RKO (cell line): ENCODE data around the gene PSMB11.
"Not testable (repeated sequence)": the region's sequence is repeated elsewhere in the genome, so short reads cannot be mapped to it uniquely, and the experiment has no call there.

Experiments
- DNase-seq: peaks from one replicate; pipeline ENCODE4 v3.0.0-alpha.2; 2016; ENCODE audit warnings: low spot score

The PSMB11 gene

GRCh38 chr14:23013749-23014054, 28.3 kb upstream of the PSMB11 start:
- not testable (repeated sequence) for DNase-seq

GRCh38 chr14:23015618-23016017, 26.4 kb upstream of the PSMB11 start:
- DNase-seq = no peak

GRCh38 chr14:23017091-23017490, 24.9 kb upstream of the PSMB11 start:
- DNase-seq = no peak

DNA sequence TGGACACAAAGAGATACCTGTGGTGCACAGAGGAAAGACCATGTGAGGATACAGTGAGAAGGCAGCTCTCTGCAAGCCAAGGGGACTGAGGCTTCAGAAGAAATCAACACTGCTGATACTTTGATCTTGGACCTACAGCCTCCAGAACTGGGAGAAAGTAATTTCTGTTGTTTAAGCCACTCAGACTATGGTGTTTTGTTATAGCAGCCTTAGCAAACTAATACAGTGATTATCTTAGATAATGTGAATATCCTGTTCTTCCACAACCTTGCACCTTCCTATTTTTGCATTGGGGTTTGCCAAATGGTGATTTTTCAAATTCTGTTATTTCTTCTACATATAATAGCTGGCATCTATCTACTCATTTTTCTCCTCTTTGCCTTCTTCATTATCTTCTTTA, 23.9 kb upstream of the PSMB11 start:
- DNase-seq = no peak

DNA sequence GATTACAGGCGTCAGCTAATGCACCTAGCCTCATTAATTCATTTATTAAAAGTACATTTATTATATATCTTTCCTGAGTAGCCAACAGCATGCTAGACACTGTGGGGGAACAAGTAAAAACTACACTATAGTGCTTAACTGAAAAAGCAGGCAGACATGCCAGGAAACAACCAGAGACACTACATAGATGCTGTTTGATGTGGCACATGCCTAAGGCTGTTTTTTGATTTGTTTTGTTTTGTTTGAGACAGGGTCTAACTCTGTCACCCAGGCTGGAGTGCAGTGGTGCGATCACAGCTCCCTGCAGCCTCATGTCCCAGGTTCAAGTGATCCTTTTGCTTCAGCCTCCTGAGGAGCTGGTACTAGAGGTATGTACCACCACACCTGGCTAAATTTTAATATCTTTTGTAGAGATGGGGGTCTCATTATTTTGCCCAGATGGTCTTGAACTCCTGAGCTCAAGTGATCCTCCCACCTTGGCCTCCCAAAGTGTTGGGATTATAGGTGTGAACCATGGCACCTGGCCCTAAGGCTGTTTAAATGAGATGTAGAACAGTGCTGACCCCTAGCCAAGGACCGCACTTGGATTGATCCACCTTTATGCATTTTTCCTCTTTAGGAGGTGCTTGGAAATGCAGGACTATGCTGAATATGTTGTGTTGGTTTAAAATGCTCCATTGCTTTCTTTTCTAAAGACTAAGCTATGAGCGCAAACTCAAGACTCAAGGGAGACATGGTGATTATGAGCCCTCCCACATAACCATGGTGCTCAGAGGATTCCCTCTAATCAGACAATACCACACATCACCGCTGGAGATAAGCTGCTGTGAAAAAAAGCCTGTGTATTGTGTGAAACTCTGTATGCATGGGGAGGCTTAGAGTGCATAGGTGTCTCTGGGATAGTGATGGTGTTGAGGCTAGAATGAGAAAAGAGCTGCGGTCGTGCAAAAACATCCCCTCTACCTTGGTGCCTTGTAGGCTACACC, 21.6 kb upstream of the PSMB11 start:
- DNase-seq = no peak

GRCh38 chr14:23021434-23021833, 20.6 kb upstream of the PSMB11 start:
- DNase-seq = no peak

GRCh38 chr14:23021889-23022442, 20.0 kb upstream of the PSMB11 start:
- no peak for DNase-seq

GRCh38 chr14:23023022-23023794, 18.8 kb upstream of the PSMB11 start:
- no peak for DNase-seq

DNA sequence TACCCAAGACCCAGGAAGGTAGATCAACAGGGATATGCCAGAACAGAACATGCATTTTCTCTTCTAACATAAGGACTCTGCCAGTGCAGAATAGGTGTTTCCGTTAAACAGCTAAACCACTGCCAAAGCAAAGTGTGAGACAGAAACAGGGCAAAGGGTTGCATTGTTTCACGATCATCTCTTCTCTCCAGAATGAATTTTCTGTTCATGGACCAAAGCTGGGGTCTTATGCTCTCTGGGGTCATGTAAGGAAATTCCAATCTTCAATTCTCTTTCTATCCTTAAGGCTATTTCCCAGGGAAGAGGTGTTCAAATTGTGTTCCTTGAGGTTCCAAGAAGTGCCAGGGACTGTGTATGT, 18.2 kb upstream of the PSMB11 start:
- no peak for DNase-seq

GRCh38 chr14:23024612-23025075, 17.4 kb upstream of the PSMB11 start:
- DNase-seq = no peak

- no peak for DNase-seq
Measured at GRCh38 chr14:23025151-23025814, 16.7 kb upstream of the PSMB11 start.

DNA sequence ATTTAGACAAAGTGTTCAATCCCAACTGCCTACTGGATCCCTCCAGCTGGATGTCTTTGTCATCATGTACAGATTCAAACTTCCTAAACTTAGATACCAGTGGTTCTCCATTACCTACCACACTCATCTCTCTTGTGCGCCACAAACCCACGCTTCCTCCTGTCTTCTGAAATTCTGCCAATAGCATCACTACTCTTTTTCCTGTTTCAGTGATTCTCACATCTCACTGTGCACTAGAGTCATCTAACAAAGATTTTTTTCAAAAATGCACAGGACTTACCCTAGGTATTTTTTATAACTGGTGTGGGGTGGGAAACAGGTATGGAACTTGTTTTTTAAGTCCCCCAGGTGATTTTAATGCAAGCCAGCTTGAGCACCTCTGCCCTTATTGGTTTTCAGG, 13.2 kb upstream of the PSMB11 start:
- no peak for DNase-seq

DNA sequence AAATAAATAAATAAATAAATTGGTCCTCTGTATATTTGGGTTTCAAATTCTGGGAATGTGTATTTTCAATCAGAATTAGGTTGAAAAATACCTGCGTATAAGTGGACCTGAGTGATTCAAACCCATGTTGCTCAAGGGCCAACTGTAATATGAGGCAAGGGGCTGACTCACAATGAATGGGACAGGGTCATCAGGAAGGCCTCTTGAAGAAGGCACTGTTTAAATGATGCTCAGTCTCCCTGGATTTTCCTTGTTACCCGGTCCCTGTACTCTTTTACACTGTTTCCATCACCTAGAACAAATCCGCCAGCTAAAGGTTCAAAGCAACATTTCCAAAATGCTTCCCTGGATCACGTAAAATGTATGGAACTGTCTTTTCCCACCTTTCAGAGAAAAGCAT, 11.1 kb upstream of the PSMB11 start:
- DNase-seq = peak; percentile 42

GRCh38 chr14:23033251-23033727, 8.7 kb upstream of the PSMB11 start:
- DNase-seq = no peak

DNA sequence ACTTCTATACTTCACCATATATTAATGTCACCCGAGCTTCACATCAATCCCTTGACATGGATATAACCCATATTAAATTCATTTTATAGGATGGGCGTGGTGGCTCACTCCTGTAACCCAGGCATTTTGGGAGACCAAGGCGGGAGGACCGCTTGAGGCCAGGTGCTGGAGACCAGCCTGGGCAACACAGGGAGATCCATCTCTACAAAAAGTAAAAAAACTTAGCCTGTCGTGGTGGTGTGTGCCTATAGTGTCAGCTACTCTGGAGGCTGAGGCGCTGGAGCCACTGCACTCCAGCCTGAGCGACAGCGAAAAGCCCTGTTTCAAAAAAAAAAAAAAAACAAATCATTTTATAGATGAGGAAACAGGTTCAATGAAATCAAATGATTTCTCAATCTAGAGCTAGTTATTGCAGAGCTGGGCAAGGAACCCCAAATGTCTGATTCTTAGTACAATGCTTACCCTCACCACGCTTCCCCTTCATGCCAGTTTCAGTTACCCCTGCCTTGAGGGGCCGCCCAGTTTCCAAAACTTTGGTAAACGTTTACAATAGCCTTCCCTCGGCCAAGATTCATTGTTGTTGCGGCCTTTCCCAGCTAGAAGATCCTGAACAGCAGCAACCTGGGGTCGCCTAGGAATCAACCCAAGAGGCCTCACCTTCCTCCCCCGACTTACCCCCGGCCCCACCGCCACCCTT, 8.1 kb upstream of the PSMB11 start:
- no peak for DNase-seq

- DNase-seq = peak; percentile 97
Measured at GRCh38 chr14:23034498-23035302, 7.3 kb upstream of the PSMB11 start, which contains the start of gene PSMB5. Gene PSMB5 (minus strand): TSS chr14:23034900. CDS start chr14:23034881, 19 bp downstream.

GRCh38 chr14:23035303-23036144, 6.5 kb upstream of the PSMB11 start:
- DNase-seq = no peak

- DNase-seq = no peak
Measured at GRCh38 chr14:23040100-23040499, 1.9 kb upstream of the PSMB11 start.

DNA sequence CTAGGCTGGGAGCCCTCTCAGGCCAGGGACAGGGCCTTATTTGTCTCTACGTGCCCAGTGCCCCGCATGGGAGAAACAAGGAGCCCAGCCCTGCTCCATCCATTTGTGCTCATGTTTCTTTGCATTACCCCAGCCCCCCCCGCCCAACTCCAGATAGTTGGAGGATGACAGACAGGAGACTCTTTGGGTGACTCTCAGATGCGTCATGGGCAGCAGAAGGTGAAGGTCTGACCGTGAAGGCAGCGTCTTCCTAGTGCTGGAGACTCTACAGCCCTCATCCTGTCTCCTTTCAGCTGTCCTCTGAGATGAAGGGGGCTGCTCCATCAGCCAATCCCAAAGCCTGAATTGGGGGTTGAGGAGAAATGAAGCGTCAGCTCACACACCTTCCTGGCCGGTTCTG, 283 bp upstream of the PSMB11 start:
- peak; percentile 72 for DNase-seq

DNA sequence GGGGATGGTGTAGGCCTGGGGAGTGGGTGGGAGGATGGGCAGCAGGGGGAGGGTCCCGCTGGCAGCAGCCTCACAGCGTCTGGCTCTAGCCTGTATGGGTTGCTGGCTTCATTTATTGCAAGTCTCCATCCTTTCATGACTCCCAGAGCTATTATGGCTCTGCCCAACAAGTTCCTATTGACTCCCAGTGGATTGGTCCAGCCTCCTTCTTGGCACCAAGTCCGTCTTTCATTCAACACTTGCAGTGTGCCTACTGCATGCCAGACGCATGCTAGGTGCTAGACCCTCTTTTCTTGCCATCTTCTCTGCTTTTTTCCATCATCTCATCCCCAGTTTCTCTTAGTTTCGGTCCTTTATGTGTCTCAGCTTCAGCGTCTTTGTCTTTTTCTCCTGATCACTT, 1.1 kb downstream of the PSMB11 start:
- DNase-seq = no peak
